HL-60 (cell line): ENCODE measurements around the gene SPG11.
"Not testable (repeated sequence)": the region's sequence is repeated elsewhere in the genome, so short reads cannot be mapped to it uniquely, and the experiment has no call there.

ENCODE experiments used
- DNase-seq, 2 experiments: peaks; one replicate each; pipeline ENCODE4 v3.0.0-alpha.2; 2010 to 2020; ENCODE audit warnings: low read depth in 1 of 2, low spot score in 1 of 2
- H3K27ac ChIP-seq: fragments of 250-450 bp; sonication (Bioruptor Pico); replicated peaks from 2 replicates; pipeline ENCODE4 v1.5.1; 2020; ENCODE audit warnings: mild to moderate bottlenecking, moderate library complexity
- H3K27me3 ChIP-seq: fragments of 250-450 bp; sonication (Bioruptor Pico); 2 replicates; pipeline ENCODE4 v1.5.1; 2021; ENCODE audit warnings: mild to moderate bottlenecking, moderate library complexity; ENCODE audit not compliant: insufficient read depth, poor library complexity, severe bottlenecking
- H3K4me3 ChIP-seq: replicated peaks from 2 replicates; pipeline ENCODE4 v1.5.1; 2011; ENCODE audit warnings: mild to moderate bottlenecking, control low read depth, low read length; ENCODE audit not compliant: insufficient read depth
- CTCF ChIP-seq: IDR thresholded peaks from one replicate; pipeline ENCODE4 v1.5.1; 2011; ENCODE audit warnings: low read length, control low read depth, inconsistent platforms; ENCODE audit not compliant: insufficient read depth
- GABPA ChIP-seq: IDR thresholded peaks from 2 replicates; pipeline ENCODE4 v1.6.1; 2012; ENCODE audit warnings: low read depth
- POLR2AphosphoS5 ChIP-seq: IDR thresholded peaks from 2 replicates; pipeline ENCODE4 v1.6.1; 2012; ENCODE audit warnings: low read depth
- REST ChIP-seq: IDR thresholded peaks from 2 replicates; pipeline ENCODE4 v1.6.1; 2012; ENCODE audit warnings: low read depth; ENCODE audit not compliant: insufficient replicate concordance
- SPI1 ChIP-seq: IDR thresholded peaks from 2 replicates; pipeline ENCODE4 v1.6.1; 2012; ENCODE audit warnings: low read depth, mild to moderate bottlenecking, borderline replicate concordance

The SPG11 gene

GRCh38 chr15:44535092-44535491, 128.4 kb downstream of the SPG11 start:
- Histone ChIP-seq H3K27me3 (no peaks in the 10 kb centered on the region), H3K4me3 (no peak overlapping the region), H3K27ac (no peak overlapping the region)
- TF ChIP-seq REST (no peak), GABPA (no peak), SPI1 (no peak), CTCF (no peak), POLR2AphosphoS5 (no peak)
- DNase-seq = no peak

- TF ChIP-seq CTCF = no peak
- no peaks in the 10 kb centered on the region for H3K27me3 ChIP-seq
- DNase-seq = no peak
- no peak overlapping the region for H3K27ac ChIP-seq
- H3K4me3 ChIP-seq = no peak overlapping the region
Observed at GRCh38 chr15:44532689-44533088, 130.8 kb downstream of the SPG11 start.

GRCh38 chr15:44532275-44532674, 131.2 kb downstream of the SPG11 start:
- H3K27me3 ChIP-seq, DNase-seq, H3K27ac ChIP-seq, H3K4me3 ChIP-seq: not testable (repeated sequence)

- Histone ChIP-seq H3K4me3 (no peak overlapping the region), H3K27me3 (no peaks in the 10 kb centered on the region), H3K27ac (no peak overlapping the region)
- no peak for DNase-seq
- TF ChIP-seq SPI1 (no peak), REST (no peak), GABPA (no peak), CTCF (no peak), POLR2AphosphoS5 (no peak)
Observed at GRCh38 chr15:44530653-44531052, 132.8 kb downstream of the SPG11 start.
